GM03348 (cell line): Measurements from ENCODE around the gene PRR5.

ENCODE experiments used
- DNase-seq: peaks from one replicate; pipeline ENCODE4 v3.0.0; 2012; ENCODE audit warnings: low spot score

Gene PRR5

GRCh38 chr22:44719586-44720368, 17.8 kb downstream of the PRR5 start:
- DNase-seq, result no peak

- no peak for DNase-seq
These were observed 19.2 kb downstream of the PRR5 start for GRCh38 chr22:44721213-44721612.

- DNase-seq, result no peak
These were observed 20.6 kb downstream of the PRR5 start for GRCh38 chr22:44722611-44723010.

DNA sequence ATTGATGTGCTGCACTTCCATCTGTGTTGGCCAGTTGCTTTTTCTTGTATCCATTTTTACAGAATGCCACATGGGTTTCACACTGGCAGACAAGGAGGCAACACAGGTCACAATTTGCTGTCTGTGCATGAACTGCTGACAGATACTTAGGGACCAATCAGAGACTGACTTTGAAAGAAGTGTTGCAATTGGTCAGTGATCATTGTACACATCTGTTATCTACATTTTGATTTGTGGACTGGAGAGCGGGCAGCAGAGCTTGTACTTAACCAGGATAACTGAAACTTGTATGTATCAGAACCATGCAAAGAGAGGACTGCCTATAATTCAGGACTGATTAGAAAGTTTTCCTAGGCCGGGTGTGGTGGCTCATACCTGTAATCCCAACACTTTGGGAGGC, 21.8 kb downstream of the PRR5 start:
- DNase-seq, result peak; percentile 46

GRCh38 chr22:44724416-44724815, 22.4 kb downstream of the PRR5 start:
- no peak for DNase-seq

- no peak for DNase-seq
These were observed 22.9 kb downstream of the PRR5 start for GRCh38 chr22:44724859-44725258.

GRCh38 chr22:44726439-44726838, 24.4 kb downstream of the PRR5 start:
- no peak for DNase-seq

- DNase-seq, result no peak
These were observed 25.1 kb downstream of the PRR5 start for GRCh38 chr22:44727148-44727547.

- no peak for DNase-seq
These were observed 25.7 kb downstream of the PRR5 start for GRCh38 chr22:44727709-44728108.

DNA sequence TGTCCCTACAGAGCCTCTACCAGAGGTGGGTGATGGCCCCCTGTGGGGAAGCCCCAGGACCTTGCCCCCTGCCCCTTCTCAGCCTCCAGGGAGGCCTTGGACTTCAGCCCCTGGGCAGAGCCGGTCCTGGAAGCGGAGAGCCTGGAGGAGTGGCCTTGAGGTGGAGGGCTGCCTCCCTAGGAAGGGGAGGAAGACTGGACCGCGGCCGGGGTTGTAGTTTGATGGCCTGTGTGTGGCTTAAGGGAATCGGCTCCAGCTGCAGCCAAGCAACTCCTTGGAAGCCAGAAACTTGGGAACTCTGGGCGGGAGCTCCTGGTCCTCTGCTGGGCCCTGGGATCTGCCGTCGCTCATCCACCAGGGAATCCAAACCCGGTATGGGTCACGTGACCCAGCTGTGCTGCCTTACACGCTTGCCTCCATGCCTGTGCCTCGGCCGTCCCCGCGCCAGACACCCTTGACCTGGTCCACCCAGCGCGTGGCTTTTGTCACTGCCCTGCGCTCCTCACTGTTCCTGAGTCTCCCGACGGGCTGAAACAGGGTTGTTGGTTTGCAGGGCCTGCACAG, 26.8 kb downstream of the PRR5 start:
- DNase-seq, result no peak

DNA sequence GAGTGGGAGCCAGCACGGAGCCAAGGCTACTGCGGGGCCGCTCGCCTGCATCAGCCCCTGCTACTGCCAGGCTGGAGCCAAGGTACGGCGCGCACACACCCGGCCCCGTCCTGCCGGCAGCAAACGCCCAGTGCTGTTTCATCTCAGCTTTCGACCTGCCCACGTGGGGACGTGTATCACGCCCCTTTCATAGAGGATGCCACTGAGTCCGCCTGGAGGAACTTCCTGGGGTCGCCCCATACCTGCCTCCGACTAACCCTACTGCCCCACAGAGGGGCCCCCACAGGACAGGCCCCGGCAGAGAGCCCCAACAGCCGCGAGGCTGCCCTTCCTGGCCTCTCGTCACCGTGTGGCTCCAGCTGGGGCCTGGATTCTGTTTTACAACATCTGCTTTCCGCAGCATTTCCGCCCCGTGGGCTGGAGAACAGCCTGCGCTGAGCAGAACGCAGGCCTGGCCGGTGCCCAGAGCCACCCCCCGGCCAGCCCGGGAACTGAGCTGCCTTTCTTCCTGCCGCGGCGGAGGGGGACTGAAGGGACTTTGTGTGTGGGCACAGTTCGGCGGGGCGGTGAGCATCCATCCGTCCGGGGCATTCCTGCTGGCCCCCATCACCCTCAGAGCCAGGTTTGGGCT, 27.5 kb downstream of the PRR5 start:
- DNase-seq, result peak; percentile 72

DNA sequence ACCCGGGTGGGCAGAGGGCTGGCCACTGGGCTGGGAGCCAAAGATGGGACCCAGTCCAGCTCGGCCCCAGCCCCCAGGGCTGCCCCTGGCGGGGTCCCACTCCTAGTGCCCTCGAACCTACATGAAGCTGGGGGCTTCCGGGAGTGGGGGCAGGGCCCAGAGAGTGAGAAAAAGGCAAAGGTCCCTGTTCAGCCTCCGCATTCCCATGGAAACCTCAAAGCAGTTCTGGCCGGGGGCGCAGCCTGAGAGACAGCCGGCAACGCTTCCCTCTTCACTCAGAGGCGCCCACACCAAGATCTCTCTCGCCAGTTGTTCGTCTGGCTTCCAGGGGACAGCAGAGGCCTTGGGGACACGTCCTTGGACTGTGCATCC, 28.0 kb downstream of the PRR5 start:
- DNase-seq, result no peak

GRCh38 chr22:44730490-44731356, 28.7 kb downstream of the PRR5 start:
- DNase-seq, result no peak

GRCh38 chr22:44731357-44731970, 29.5 kb downstream of the PRR5 start:
- DNase-seq, result no peak

DNA sequence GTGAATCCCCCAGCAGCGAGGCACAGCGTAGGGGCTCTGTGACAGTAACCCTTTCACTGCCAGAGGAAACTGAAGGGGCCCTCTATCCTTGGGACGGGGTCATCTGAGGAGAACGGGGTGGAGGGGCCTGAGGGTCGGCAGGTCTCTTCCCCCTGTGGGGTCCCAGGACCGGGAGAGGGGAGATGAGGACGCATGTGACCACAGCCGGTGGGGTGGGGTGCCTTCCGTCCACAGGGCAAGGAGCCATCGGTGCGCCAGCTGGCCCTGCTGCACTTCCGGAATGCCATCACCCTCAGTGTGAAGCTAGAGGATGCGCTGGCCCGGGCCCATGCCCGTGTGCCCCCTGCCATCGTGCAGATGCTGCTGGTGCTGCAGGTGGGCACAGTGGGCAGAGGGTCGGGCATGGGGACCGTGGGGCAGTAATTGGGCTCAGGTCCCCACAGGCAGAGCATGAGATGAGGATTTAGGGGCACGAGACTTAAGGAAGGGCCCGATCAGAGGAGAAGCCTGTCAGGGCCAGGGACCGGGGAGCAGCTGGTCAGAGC, 30.1 kb downstream of the PRR5 start:
- DNase-seq, result no peak

DNA sequence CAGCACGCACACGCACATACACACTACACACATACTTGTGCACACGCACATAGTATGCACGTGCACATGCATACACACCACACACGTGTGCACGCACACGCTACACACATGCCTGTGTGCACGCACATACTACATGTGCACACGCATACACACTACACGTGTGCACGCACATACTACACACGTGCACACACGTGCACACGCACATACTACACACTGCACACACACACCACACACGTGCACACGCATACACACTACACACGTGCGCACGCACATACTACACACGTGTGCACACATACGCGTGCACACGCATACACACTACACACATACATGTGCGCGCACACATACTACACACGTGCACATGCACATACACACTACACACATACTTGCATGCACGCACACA, 30.7 kb downstream of the PRR5 start:
- DNase-seq, result no peak

DNA sequence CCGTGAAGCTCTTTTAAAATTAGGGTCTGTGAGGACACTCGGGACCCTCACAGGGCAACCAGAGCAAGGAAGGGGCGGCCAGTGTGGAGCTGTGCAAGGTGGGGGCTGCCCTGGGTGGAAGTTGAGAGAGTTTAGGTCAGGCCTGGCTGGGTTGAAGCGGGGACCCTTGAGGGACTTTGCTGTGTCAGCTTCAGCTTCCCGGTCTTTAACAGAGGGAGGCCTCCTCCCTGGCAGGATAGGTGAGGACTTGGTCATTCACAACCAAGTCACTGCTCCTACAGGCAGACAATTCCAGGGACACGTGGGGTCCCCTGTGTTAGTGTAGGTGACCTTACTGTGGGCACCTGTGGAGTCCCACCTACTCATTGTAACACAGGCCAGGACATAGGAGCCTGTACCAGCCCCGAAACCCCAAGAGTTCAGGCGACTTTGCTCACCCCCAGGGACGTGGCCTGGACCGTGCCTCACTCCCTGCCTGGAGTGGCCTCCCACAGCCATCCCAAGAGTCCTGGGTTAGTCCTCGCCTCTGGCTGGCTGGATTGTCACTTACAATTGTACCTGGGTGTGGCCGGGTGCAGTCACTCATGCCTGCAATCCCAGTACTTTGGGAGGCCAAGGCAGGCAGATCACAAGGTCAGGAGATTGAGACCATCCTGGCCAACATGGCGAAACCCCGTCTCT, 31.6 kb downstream of the PRR5 start:
- no peak for DNase-seq

DNA sequence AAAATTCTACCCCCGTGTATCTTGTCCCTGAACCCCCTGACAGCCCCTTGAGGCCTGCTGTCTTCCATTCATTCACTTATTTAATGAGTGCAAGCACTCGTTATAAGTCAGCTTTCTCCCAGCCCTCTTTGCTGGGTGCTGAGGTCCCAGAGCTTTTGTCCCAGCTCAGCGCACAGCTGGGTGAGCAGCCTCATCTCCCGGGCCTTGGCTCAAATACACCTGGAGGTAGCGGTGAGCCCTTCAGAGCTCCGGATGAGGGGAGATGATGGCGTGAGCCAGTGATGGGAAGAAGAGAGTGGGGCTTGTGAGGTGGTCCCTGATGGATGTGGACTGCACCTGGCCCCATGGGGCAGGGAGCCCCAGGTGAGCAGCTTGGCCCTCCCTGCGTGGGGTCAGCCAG, 32.3 kb downstream of the PRR5 start:
- DNase-seq, result no peak

- no peak for DNase-seq
These were observed 33.0 kb downstream of the PRR5 start for GRCh38 chr22:44734801-44735517.
